Left cardiac atrium (tissue), 4 donors: ENCODE measurements around the gene CARD19. TPM values are rescaled to one million over a fixed set of nuclear protein-coding genes. Genes with fewer than 3 reads are reported as not detected.

Experiments used
- ATAC-seq, 2 donors: fragments of 200-7000 bp; cut with Tn5 transposase; one replicate each; pipeline ENCODE4 v1.9.1; 2020; ENCODE audit warnings: mild to moderate bottlenecking in 2 of 2, moderate library complexity in 2 of 2
- DNase-seq: peaks from one replicate; pipeline ENCODE4 v3.0.0-alpha.2; 2020
- intact Hi-C, 2 donors: fragments of 100-400 bp; cut with DNase I; formaldehyde crosslinking; loops; one replicate each; pipeline versions ENCODE4 v1.14.1 to v1.15.1; 2022 to 2023
- total RNA-seq, 2 donors: library from RNA; stranded (reverse); fragmentation: NEBNext Ultra II Directional; extraction: Animal tissue kit (Norgen Biotek cat#: 25700); gene quantifications; one replicate each; pipeline ENCODE4 v1.2.1, GENCODE V29; 2021
- donor health status: DM: no; HTN: yes; CAD: no.
- donor health status: DM: no; HTN: yes; CAD: no; lungs with severe emphysema.
- donor health status: DM: yes; HTN: yes; CAD: no.
- donor health status: Dilated cardiomyopathy.

CARD19 gene
- total RNA-seq, 2 donors from 2014 or later, result 20.2 to 26.3 TPM

DNA sequence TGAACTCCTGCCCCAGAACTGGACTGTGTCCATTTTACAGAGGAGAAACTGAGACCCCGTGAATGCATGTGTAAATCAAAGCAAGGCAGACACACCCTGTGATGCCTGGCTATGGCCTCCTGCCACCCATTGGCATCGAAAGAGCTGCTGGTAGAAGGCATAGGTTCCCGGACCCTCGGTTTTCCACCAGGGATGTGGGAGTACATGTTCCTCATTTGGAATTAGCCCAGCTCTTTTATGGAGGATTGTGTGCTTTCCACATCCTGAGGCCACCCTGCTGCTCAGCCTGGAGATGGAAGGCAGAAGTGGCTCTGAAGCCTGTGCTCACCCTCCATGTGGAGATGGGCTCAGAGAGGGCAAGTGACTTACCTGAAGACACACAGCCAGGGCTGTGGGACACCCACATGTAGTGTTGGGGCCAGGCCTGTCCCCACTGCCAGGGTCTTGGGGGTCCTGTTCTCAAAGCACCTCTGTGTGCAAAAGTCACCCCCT, 34.7 kb upstream of the CARD19 start:
- DNase-seq, result no peak
- ATAC-seq, result no peak
- intact Hi-C loops, result no loop called here

DNA sequence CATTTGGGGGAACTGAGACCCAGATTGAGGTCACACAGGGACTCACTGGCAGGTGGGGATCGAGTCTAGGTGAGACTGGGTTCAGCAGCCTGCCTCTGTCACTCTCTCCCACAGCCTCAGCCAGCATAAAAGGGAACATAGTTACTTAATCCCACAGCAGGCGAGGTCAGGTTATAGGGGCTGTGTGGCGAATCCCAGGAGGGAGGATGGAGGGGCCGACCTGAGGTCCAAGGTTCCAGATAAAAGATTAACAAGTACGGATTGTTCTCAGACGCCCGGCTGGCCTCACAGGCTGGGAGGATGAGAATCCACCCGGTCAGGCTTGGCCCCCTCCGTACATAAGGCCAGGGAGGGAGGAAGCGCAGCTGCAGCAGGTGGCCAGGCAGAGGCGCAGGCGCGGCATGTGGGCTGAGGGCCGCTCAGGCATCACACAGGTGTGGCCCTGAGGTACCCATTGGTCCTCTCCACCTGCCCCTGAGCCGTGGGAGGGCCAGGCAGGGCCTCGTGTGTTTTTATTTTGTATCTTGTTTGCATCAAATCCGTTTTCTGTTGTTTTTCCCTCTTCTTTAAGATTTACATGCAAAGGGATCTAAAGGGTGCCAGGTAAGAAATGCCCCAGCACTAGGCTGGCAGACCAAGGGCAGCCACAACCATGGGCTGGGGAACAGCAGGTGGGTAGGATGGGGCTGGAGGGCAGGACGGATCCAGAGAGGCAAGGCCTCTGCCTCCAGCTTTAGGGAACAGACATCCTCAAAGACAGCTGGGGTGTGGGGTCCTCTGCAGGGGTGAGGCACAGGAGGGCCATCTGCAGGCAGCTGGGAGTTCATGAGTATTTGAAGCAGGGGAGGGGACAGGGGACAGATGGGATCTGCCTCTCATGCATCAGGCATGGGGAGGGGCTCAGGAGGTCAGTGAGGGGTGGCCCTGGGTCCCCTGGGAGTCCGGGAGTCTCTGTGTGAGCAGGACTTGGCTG, 33.9 kb upstream of the CARD19 start:
- intact Hi-C loops, result no loop called here
- no peak for DNase-seq
- no peak for ATAC-seq

DNA sequence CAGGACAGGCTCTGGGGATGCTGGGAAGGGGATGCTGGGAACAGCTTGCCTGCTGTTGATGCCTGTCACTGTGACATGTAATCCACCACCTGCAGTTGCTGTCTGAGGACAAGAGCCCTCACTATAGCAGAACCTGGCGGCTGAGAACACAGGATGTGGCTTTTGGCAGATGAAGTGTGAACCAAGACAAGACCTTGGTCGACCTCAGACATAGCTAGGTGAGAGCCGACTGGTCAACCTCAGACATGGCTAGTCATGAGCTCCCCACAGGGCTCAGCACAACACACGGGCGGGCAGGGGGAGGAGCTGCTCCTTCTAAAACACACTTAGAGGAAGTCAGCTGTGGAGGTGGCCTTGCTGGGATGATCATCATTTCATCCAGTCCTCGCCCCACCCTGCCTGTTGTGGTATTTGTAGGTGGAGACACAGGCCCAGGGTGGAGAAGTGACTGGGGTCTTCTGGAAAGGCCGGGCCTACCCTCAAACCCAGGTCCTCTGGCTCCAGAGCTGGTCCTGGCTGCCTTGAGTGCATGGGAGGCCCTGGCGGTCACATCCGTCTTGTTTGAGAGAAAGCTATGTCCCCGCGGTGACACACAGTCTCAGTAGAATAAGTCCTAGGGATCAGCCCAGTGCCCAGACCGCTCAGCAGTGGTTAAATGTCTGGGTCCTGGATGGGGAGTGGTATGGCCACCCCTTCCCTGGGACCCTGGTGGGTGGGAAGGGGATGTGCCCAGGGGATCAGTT, 31.5 kb upstream of the CARD19 start:
- ATAC-seq (peak; percentile 34 to 70), DNase-seq (no peak)
- intact Hi-C loops, result no loop called here

DNA sequence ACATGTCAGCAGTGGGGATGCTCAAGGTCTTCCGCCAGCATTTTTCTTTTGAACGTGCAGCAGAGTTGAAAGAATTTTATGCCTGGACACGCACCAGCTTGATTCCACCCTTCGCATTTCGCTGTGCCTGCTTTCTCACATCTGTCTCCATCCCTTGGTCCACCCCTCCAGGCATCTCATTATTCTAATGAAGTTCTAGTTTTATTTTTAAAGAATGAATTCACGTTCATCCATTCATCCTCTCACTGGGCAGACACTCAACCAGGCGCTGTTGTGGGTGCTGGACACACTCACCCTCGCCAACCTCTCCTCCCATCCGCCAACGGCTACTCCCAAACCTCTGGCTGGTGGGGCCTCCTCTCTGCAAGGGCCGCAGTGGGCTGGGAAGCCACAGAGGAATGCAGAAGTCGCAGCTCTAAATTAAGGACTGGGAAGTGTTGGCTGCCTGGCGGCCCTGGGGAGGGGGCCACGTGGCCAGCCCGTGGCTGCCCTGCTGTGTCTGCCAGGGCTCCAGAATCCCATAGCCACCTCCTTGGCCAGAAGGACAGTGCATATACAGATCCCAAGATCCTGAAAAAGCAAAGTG, 30.8 kb upstream of the CARD19 start:
- intact Hi-C loops, result no loop called here
- ATAC-seq, result peak; percentile 49 to 77
- no peak for DNase-seq

DNA sequence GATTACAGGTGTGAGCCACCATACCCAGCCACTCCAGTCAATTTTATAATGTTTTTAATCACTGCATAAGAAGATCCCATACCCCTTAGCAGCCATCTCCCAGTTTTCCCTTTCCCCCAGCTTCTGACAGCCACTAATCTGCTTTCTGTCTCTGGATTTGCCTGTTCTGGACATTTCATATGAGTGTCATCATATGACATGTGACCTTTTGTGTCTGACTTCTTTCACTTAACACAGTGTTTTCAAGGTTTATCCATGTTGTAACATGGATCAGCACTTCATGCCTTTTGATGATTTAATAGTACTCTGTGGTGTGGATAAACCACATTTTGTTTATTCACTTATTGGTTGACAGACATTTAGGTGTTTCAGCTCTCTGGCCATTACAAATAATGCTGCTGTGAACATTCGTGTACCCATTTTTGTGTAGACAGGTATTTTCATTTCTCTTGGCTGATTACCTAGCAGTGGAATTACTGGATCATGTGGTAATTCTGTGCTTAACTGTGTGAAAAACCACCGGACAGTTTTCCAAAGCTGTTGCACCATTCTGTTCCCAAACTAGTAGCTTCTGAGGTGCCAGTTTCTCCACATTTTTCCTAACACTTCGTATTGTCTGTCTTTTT, 28.9 kb upstream of the CARD19 start:
- DNase-seq, result no peak
- intact Hi-C loops, result no loop called here
- no peak for ATAC-seq

DNA sequence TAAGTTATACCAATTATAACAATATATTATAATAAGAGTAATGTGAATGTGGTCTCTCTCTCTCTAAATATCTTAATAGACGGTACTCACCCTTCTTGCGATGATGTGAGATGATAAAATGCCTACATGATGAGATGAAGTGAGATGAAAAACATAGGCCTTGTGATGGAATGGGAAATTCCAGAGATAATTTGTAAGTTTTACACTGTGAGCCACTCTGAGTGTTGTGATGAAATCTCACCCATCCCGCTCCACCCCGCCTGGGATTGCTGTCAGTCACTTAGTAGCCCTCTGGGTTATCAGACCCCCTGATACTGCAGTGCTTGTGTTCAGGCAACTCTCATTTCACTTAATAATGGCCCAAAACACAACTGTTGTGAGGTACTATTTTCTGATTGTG, 27.1 kb upstream of the CARD19 start:
- ATAC-seq (peak in 1 of 2 donors; percentile 25), DNase-seq (no peak)
- intact Hi-C loops, result no loop called here

DNA sequence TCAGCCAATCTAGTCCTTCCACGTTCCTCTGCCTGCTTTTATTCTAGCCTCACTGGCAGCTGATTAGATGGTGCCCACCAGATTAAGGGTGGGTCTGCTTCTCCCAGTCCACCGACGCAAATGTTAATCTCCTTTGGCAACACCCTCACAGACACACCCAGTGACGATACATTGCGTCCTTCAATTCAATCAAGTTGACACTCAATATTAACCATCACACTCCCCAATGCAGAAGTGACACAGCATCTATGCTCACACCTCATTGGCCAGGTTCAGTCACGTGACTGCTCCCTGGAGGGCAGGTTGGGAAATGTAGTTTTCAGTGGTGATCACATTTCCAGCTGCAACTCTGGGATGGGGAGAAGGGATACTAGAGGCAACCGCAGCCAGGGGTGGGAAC, 24.6 kb upstream of the CARD19 start:
- ATAC-seq, result peak; percentile 33 to 60
- intact Hi-C loops, result no loop called here
- no peak for DNase-seq

DNA sequence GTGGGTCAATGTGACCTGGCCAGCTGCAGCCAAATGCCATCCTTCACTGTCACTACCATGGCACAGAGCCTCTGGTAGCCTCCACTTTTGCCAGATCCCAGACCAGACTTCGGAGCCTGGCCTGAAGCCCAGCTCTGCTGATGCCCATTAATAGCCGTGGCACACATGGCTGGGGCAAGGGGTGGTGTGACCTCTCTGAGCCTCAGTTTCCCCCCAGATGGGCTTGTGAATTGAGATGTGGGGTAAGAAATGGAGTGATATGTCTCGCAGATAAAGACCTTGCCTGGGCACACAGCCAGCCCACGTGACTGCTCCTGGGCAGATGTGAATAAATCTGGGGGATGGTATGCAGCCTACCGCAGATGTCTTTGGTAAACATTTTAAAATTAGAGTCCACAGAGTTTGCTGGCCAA, 23.6 kb upstream of the CARD19 start:
- DNase-seq, result no peak
- intact Hi-C loops, result no loop called here
- ATAC-seq, result peak; percentile 62 to 70

DNA sequence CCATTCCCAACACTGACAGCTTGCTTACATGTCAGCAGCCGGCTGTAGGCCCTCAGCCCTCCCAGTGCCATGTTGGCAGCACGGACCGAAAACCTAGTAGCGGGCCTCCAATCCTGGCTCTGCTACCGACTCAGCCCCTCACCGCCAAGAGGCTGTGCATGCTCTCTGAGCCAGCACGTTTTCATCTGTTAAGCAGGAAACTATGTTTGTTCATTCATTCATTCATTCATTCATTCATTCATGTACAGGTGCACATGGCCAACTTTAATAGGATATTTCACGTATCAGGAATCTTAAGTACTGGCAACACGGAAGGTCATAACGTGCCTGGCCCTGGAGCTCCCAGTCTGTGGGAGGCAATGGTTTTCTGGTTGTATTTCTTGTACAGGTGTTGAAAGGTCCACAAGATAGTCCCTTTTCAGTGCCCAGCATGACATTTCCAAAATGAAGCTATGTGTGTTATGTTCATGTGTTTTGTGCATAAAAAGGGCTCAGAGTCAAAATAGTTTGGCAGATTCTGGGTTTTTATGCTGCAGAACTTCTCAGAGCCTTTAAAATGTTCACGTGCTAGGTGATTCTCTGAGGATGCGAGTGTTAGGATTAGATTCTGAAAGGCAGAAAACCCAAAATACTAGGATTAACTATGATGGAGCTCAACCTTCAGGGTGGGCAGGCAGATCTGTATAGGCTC, 19.8 kb upstream of the CARD19 start:
- ATAC-seq, result no peak
- DNase-seq, result no peak
- intact Hi-C loops, result no loop called here

DNA sequence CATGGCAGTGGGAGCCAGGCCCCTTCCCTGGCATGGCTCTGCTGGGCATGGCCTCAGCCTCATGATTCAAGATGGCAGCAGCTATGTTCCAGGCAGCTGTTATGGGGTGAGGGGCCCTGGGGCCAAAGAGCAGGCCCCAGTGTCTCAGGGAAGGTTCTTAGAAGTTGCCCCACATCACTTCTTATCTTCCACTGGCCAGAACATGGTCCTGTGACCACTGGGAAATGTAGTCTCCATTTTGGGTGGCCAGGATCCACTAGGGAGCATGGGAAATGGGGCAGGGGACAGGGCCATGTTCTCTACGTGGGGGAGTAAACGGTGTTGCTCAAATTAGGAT, 19.3 kb upstream of the CARD19 start:
- DNase-seq, result no peak
- ATAC-seq, result no peak
- intact Hi-C loops, result no loop called here

DNA sequence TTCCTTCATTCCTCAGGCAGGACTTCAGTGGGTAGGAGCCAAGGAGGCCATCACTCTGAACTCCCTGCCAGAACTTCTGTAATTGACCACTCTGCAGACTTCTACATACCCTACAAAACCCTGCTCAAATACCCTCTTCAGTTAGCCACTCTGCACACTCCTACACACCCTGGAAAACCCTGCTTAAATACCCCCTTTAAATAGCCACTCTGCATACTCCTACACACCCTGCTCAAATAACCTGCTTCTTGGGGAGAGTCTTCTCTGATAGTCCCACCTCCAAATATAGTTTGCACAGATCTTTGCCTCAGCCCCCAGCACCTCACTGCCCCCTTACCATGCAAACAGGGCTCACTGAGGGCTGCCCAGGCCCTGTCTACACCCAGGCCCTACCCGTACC, 18.6 kb upstream of the CARD19 start:
- DNase-seq (no peak), ATAC-seq (no peak)
- intact Hi-C loops, result no loop called here

DNA sequence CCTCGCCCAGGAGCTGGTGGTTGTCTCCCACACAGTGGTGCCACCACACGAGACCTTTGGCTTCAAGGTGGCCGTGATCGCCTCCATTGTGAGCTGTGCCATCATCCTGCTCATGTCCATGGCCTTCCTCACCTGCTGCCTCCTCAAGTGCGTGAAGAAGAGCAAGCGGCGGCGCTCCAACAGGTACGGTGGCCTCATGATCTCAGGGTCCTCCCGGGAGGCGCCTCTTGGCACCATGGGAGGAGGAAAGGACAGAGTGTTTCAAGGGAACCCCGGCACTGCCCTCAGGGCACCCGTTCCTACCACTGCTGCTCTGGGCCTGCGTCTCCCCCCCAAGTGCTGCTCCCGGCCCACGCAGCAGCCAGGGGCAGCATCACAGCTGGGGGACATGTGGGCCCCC, 18.2 kb upstream of the CARD19 start:
- no peak for ATAC-seq
- intact Hi-C loops, result no loop called here
- DNase-seq, result no peak

DNA sequence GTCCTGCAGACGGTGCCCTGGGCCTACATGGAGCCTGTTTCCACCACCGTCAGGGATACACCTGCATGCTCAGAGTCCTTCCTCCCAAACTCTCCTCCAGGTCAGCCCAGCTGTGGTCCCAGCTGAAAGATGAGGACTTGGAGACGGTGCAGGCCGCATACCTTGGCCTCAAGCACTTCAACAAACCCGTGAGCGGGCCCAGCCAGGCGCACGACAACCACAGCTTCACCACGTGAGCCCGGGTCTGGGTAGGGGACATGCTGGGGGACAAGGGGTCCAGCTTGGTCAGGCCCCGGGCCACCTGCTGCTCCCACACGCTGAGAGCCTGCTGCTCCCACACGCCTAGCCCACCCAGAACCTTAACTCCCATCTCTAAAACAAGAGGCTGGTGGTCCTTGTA, 16.6 kb upstream of the CARD19 start:
- DNase-seq (no peak), ATAC-seq (no peak)
- intact Hi-C loops, result no loop called here

DNA sequence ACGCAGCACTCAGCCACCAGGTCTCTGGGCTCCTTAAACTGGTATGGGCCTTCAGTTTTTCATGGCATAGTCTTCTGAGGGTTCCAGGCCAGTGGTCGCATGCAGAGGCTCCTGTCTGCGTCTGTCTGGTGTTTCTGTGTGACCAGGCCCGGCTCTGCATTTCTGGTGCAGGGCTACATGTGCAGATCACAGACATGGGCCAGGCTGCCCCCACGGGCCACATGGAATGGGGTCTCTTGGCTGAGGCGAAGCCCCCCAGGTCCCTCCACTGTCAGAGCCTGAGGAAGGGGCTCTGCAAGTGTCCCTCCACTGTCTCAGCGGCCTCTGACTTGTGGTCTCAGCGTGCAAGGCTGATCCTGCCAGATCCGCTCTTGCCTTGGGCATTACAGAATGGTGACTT, 15.6 kb upstream of the CARD19 start:
- no peak for ATAC-seq
- no peak for DNase-seq

DNA sequence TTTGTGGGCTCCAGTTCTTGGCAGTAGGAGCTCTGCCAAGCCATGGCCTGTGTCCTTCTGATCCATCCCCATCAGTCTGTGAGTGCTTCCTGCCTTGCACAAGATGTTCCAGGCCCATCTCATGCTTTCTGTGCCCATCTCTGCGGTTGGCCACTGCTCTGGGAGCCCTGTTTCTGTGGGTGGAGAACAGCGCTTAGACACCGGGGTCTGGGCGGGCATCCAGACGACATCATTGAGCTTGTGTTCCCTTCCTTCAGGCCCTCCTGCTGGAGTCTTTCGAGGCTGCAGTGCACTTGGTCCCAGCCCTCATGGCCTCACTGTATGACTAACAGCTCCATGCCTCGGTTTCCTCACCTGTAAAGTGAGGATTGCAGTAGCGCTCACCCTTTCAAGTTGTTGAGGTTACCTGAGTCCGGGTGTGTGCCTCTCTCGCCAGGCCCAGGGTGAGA, 14.9 kb upstream of the CARD19 start:
- DNase-seq (no peak), ATAC-seq (no peak)
- intact Hi-C loops, result no loop called here

More for the DNA sequence above, 15.6 kb upstream of the CARD19 start:
- intact Hi-C loops, result no loop called here

DNA sequence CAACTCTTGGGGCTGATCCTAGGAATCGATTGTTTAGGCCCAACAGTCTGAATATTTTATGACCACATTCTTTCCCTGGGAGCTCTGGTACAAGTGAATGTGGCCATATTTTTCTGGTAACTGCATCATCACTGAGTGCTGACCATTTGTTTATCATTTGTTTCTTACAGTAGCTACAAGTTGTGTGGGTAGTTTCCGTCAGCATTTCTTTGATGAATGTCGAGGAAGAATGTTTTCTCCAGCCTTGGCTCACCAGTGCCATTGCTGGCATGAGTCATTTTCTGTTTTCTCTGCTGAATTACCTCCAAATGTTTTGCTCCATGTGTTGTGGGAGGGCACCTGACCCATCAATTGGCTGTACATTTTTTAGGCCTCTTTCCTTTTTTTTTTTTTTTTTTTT, 14.1 kb upstream of the CARD19 start:
- intact Hi-C loops, result no loop called here
- ATAC-seq, result peak in 1 of 2 donors; percentile 69
- no peak for DNase-seq

DNA sequence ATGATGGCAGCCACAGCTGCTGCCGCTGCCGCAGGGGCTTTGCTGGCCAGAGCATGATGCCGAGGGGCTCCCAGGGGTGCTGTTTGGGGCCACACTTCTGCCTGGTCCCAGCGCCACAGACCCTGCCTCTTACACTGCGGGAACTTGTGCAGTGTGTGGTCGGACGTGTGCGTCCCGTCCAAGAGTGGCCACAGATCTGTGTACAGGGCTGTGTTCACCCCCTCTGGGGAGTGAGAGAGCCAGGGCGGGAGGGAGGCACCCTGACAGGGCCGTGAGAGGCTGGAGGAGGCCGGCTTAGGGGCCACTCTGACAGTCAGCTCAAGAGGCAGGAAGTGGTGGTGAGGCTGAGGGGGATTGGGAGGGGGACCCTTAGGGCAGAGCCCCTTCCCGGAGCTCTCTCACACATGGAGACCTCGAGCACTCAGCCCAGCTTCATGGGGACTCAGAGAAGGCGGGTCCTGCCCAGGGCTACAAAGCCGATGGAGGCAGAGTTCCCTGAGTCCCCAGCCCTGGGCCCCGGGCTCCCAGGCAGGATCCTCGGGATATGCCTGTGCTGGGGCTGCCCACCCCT, 13.1 kb upstream of the CARD19 start:
- no peak for DNase-seq
- ATAC-seq, result peak in 1 of 2 donors; percentile 11
- intact Hi-C loops, result no loop called here

DNA sequence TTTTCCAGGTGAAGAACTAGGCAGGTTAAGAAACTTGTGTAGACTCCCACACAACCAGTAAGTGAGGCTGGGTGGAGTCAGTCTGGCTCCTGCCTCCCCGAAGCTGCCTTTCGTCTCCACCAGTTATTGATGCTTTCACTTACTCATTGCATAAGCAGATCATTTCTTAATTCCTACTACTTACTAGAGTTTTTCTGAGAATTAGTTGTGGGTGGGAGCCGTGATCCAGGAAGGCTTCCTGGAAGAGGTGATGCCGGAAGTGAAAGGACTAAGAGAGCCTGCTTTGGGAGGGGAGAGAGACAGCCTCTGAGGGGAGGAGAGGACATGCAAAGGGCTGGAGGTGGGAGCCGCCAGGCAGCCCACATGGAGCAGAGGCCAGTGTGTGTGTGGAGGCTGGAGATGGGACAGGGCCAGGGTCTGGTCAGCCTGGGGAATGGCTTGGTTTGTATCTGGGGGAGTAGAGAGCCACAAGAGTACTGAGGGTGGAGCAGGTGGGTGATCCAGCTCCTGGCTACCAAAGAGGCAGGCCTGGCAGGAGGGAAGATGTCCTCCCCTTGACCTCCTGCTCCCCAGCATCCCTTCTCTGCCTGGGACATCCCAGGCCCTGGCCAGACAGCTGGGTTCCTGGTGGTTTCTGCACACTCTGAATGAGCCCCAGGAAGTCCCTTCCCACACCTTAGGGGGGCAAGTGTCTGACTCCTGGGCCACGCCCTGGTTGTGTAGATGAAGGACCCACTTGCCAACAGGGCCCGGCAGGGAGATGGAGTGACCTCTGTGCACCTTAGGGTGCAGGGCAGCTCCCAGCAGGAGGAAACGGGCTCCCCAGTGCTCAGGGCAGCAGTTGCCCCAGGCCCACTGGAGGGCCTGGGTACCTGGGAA, 12.2 kb upstream of the CARD19 start:
- ATAC-seq (peak; percentile 47 to 73), DNase-seq (no peak)
- intact Hi-C loops, result no loop called here
